Measurements from ENCODE around the gene EHBP1.

DNA sequence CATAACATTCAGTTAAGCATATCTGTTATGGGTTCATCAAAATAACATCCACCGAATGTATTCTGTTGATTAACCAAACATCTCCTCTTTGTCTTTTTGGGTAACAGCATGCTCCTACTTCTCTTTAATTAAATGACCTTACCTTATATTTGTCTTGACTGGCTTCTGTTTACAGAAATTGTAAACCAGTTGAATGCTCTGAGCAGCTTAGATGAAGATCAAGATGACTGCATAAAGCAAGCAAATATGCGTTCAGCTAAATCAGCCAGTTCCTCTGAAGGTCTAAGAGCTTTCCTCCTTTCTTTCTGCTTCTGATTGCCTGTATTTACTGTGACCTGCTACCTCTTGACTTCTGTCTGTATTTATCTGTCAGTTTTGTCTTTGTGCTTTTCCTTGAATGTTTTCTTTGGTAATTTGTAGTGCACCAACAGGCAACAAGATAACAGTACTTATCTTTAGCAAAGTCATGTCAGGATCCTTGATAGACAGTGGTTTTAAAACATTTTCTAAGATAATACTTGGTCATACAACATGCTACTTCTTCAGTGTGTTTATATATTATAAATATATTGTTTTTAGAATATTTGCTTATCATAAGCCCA is 152.8 kb downstream of the EHBP1 start:
- TF ChIP-seq, protein P1, sequence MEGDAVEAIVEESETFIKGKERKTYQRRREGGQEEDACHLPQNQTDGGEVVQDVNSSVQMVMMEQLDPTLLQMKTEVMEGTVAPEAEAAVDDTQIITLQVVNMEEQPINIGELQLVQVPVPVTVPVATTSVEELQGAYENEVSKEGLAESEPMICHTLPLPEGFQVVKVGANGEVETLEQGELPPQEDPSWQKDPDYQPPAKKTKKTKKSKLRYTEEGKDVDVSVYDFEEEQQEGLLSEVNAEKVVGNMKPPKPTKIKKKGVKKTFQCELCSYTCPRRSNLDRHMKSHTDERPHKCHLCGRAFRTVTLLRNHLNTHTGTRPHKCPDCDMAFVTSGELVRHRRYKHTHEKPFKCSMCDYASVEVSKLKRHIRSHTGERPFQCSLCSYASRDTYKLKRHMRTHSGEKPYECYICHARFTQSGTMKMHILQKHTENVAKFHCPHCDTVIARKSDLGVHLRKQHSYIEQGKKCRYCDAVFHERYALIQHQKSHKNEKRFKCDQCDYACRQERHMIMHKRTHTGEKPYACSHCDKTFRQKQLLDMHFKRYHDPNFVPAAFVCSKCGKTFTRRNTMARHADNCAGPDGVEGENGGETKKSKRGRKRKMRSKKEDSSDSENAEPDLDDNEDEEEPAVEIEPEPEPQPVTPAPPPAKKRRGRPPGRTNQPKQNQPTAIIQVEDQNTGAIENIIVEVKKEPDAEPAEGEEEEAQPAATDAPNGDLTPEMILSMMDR (IDR thresholded peaks at IDR 0.05), result no peak
- no peak for TF ChIP-seq POLR2A (IDR thresholded peaks at IDR 0.05)
- TF ChIP-seq EP300 (IDR thresholded peaks at IDR 0.05), result no peak
